Stimulated activated CD4-positive, alpha-beta T cell treated with anti-CD3 and anti-CD28 coated beads, TNF-alpha, amount 100 ng/mL, for 1 hour (primary cell): ENCODE measurements around the gene INPP5B.
"Not testable (repeated sequence)": the region's sequence is repeated elsewhere in the genome, so short reads cannot be mapped to it uniquely, and the experiment has no call there.

Source experiments
- DNase-seq, 3 donors: peaks; one replicate each; pipeline ENCODE4 v3.0.0-alpha.2; 2020; ENCODE audit warnings: low read depth in 3 of 3, low spot score in 1 of 3

INPP5B gene

DNA sequence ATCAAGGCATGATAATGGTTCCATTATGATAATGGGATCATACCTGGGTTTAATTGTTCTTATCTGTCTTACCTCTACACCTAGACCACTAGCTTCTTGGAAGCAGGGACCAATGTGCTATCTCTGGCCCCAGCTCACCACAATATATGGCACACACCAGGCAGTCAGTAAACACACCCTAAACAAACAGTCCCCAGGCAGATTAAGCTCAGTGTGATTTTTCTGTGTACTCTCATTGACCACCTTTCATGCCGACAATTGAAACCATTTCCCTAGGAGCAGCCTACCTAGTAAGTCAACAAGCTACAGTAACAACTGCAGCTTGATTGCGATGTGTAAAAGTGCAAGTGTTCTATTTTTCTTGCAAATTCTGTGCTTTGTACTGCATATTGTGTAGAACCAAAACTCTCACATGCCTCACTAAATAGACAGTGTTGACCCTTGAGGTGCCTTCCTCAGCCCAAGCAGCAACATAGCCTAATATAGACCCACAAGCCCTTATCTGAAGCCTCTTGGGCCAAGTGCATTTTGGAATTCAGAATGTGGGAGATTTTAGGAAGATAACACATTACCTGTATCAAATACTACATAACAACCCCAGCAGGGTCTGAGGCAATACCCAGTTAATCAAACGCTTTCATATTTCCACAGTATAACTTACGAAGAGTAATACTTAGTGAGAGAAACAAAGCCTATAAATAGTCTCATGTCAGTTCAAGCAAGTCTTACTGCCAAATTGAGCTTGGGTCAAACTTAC lies 32.0 kb downstream of the INPP5B start:
- DNase-seq, result no peak

DNA sequence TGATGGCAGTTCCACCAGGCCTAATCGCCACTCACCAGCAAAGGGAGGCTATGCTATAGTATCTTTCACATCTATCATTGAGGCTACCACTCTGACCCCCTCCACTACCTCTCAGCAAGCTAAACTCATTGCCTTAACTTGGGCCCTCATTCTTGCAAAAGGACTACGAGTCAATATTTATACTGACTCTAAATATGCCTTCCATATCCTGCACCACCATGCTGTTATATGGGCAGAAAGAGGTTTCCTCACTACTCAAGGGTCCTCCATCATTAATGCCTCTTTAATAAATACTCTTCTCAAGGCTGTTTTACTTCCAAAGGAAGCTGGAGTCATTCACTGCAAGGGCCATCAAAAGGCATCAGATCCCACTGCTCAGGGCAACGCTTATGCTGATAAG lies 35.4 kb downstream of the INPP5B start:
- DNase-seq, result not testable (repeated sequence)

DNA sequence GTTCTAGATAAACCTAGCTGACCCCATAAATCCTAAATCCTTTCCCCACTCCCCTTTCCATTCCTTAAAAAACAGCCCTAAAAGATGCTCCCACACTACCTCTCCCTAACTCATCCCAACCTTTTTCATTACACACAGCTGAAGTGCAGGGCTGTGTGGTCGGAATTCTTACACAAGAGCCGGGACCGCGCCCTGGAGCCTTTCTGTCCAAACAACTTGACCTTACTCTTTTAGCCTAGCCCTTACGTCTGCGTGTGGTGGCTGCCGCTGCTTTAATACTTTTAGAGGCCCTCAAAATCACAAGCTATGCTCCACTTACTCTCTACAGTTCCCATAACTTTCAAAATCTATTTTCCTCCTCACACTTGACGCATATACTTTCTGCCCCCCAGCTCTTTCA lies 36.0 kb downstream of the INPP5B start:
- not testable (repeated sequence) for DNase-seq

DNA sequence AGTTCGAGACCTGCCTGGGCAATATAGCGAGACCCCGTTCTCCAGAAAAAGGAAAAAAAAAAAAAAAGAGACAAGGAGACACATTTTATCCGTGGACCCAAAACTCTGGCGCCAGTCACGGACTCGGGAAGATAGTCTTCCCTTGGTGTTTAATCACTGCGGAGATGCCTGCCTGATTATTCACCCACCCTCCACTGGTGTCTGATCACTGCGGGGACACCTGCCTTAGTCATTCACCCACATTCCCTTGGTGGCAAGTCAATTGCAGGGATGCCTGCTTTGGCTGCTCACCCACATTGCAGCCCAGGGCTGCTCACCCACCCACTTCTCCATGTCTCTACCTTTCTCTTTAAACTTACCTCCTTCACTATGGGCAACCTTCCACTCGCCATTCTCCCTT lies 38.3 kb downstream of the INPP5B start:
- DNase-seq, result not testable (repeated sequence)

DNA sequence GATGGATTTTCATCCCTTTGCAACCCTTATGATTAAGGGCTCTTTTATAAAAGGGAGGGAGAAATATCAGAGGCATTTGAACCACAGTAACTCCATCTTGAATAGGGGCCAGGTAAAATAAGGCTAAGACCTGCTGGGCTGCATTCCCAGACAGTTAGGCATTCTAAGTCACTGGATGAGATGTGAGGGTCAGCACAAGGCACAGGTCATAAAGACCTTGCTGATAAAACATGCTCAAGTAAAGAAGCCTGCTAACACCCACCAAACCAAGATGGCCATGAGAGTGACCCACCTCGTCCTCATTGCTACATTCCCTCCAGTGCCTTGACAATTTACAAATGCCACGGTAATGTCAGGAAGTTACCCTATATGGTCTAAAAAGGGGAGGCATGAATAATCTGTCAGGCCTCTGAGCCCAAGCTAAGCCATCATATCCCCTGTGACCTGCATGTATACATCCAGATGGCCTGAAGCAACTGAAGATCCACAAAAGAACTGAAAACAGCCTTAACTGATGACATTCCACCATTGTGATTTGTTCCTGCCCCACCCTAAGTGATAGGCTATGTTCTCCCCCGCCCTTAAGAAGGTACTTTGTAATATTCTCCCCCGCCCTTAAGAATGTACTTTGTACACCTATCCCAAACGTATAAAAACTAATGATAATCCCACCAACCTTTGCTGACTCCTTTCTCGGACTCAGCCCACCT lies 39.3 kb downstream of the INPP5B start:
- DNase-seq, result not testable (repeated sequence)

DNA sequence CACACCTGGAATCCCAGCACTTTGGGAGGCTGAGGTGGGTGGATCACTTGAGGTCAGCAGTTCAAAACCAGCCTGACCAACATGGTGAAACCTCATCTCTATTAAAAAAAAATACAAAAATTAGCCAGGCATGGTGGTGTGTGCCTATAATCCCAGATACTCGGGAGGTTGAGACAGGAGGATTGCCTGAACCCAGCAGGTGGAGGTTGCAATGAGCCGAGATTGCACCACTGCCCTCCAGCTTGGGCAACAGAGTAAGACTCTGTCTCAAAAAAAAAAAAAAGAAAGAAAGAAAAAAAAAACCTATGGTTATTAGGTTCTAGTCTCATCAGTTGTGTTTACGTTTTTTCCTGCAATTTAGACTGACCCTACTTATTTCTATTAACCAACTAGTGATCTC lies 40.3 kb downstream of the INPP5B start:
- DNase-seq, result not testable (repeated sequence)

DNA sequence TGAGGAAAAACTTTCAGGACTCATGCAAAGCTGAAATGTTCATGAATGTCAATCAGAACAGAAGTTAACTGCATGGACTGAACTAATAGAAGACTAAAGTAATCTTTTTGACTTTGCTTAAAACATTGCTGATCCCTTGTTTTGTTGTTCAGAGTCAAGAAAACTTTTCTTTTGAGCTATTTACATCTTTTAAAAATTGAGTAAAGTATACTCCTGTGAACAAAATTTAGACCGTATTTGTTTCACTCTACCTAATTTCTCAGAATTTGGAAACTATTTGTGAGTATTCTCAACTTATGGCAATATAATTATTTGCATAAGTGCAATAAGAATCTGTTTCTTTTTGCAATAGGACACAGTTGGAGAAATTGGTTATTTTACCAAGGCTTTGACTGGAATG lies 41.1 kb downstream of the INPP5B start:
- no peak for DNase-seq

DNA sequence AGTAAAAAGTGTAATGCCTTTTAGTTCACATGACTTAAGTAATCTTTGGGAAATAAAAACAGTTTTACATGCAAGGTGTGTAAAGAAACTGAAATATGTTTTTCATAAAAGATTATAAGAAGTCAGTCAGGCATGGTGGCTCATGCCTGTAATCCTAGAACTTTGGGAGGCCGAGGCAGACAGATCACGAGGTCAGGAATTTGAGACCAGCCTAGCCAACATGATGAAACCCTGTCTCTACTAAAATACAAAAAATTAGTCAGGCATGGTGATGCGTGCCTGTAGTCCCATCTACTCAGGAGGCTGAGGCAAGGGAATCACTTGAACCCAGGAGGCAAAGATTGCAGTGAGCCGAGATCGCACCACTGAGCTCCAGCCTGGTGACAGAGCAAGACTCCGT lies 42.9 kb downstream of the INPP5B start:
- DNase-seq, result not testable (repeated sequence)

DNA sequence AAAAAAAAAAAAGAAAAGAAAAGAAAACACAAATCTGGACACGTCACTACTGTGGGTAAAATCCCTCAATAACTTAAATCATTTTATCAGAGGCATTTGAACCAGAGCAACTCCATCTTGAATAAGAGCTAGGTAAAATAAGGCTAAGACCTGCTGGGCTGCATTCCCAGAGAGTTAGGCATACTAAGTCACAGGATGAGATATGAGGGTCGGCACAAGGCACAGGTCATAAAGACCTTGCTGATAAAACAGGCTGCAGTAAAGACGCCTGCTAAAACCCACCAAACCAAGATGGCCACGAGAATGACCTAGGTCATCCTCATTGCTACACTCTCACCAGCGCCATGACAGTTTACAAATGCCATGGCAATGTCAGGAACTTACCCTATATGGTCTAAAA lies 43.9 kb downstream of the INPP5B start:
- no peak for DNase-seq

DNA sequence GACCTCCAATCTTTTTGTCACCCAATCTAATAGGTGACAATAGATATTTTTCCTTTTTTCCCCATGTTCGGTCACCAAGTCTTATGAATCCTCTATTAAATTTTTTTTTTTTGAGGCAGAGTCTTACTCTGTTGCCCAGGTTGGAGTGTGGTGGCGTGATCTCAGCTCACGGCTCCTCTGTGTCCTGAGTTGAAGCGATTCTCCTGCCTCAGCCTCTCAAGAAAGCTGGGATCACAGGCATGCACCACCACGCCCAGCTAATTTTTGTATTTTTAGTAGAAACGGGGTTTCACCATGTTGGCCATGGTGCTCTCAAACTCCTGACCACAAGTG lies 45.0 kb downstream of the INPP5B start:
- no peak for DNase-seq

DNA sequence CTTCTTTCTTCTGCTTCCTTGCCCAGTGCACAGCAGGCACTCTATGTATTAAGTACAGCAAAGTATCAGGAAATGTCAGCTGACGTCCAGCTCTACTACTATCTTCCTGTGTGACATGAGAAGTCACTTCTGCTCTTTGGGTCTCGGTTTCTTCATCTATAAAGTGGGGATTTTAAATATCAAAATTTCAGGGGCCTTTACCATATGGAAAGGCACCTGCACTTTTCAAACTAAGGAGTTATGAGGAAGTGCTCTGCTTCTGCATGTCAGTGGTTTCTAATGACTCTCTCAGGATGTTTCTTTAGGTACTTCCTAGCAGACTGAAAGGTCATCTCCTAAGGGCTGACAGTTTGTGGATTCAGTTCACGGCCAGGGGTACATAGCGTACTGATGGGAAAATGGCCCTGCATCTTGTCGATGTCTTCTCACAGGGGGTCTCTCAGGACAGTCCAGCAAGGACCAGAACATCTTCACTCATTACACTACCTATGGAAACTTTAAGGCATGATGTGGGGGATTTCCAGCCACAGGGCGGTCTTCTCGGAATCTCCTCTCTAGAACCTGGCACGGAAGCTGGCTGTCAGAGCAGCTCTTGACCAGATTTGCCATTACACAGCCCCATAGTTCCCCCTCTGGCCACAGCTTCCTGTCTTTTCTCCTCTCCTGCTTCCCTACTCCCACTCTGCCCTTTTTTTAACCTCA lies 45.5 kb downstream of the INPP5B start:
- no peak for DNase-seq

DNA sequence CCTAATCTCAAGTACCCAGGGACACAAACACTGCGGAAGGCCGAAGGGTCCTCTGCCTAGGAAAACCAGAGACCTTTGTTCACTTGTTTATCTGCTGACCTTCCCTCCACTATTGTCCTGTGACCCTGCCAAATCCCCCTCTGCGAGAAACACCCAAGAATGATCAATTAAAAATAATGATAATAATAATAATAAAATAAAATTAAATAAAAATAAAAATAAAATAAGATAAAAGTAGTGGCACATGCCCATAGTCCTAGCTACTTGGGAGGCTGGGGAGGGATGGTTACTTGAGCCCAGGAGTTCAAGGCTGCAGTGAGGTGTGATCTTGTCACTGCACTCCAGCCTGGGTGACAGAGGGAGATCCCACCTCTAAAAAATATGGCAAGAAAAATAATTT lies 49.3 kb downstream of the INPP5B start:
- not testable (repeated sequence) for DNase-seq

DNA sequence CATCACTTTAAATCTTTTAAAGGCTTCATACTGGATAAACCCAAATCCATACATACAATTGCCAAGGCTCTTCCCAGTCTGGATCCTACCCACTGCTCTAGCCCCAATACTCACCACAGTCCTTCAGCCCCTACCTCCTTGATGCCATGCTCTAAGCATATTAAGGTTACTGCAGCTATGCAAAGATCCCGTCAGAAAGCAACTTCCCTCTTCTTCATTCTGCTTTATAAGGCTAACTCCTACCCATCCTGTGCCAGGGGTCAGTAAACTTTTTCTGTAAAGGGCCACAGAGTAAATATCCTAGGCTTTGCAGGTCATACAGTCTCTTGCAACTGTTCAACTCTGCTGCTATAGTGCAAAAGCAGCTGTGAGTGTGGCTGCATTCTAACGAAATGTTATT lies 53.2 kb downstream of the INPP5B start:
- no peak for DNase-seq

DNA sequence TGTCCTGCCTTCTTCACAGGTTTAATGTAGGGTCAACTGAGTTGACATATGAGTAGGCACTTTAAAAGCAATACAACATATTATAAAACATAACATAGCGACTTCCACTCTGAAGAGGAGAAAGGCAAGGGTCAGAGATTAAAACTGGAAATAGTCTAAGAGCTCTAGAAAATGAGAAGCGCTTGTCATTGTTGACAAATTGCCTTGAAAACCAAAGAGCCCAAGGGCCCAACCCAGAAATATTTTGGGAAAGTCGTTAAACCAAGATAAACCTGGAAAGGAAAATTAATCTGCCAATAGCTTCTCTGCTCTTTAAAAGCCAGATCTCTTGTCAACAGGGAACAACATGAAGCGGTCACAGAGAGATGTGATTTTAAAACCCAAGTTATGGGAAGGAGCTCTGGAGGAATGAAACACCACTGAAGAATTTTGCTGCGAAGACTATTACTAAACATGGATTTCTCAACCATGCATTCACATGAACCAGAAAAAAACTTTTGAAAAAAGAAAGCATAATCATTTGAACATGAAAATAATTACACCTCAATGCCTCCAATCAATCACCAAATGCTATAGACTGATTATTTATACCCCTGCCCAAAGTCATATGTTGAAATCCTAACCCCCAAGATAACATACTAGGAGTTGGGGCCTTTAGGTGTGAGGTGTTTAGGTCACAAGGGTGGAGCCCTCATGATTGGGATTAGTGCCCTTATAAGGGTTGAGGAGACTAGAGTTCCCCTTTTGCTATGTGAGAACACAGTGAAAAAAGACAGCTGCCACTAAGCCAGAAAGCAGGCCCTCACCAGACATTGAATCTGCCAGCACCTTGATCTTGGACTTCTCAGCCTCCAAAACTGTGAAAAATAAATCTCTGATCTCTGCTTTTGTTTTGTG lies 54.5 kb downstream of the INPP5B start:
- DNase-seq, result no peak

DNA sequence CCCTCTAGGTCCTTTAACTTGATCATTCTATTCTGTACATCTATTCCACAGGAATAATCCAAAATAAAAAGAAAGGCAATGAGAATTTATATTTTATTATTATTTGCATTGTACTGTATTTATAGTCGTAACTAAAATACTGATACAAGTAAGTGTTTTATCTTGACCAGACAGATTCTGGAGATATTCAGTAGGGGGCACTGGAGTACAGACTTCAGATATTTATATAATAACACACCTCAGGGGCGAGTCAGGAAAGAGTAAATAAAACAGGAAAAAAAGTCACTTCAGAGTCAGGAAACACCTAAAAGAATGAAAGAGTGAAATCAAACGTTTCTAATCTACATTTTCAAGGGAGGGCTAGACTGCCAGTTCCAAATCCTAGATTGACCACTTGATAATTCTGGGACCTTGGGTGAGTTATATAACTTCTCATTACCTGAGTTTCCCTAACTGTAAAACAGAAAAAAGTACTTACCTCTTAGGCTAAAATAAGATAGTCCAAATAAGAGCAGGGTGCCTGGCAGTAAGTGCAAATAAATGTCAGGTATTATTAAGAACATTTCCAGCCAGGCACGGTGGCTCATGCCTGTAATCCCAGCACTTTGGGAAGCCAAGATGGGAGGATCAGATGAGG lies 56.4 kb downstream of the INPP5B start:
- no peak for DNase-seq

DNA sequence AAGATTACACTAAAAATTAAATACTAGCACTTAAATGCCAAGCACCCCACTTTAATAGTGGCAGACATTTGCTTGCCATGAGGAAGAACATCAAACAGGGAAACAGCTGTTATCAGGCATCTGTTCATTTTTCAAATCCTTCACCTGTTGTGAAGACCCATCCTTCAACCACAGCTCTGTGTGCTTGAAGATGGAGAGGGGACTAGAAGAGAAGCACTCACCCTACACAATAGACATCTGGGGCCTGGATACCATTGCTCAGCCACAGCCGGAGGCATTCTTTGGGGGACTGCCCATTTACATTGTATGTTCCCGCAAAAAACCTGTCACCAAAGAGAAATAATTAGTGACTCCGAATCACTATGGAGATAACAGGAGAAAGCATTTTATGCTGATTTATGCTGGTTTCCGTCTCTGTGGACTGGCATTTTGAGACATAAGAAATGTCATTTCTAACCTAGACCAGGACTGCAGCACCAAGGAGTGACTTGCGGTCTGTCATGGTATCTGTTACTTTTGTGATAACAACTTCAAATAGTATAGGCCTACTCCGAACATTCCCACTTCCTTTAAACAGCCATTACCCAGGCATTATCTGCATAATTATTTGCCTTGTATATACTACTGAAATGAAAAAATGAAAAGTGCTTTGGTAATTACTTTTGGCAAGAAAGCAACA lies 58.7 kb downstream of the INPP5B start:
- DNase-seq, result no peak

DNA sequence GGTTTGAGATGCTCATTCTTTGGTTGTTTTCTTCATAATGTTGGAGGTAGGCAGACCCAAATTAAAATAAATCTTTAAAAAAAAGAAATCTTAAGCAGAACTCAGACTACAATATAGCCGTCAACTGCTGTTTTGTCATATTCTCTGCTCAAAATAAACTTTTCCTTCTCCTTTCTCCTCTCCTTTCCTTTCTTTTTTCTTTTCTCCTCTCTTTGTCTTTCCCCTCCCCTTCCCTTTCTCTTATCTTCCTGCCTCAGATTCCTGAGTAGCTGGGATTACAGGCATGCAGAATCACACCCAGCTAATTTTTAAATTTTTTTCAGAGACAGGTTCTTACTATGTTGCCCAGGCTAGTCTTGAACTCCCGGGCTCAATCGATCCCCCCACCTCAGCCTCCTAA lies 62.7 kb downstream of the INPP5B start:
- DNase-seq, result no peak

DNA sequence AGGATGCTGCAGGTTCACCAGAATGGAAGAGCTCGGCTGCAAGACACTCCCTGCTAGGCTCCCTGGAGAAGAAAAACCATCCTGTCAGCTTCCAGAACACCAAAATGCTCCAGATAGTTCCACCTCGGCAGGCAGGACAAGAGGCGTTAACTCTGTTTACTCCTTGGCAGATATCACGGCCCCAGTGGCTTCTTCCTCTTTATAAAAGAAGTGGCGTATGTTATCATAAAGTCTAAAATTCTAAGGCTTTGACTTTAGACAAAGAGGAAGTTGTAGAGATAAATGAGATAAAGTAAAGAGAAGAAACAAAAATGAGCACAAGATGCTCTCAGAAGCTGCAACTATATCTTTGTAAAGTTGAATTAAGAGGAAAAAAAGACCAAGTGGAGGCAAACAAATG lies 63.2 kb downstream of the INPP5B start:
- no peak for DNase-seq

DNA sequence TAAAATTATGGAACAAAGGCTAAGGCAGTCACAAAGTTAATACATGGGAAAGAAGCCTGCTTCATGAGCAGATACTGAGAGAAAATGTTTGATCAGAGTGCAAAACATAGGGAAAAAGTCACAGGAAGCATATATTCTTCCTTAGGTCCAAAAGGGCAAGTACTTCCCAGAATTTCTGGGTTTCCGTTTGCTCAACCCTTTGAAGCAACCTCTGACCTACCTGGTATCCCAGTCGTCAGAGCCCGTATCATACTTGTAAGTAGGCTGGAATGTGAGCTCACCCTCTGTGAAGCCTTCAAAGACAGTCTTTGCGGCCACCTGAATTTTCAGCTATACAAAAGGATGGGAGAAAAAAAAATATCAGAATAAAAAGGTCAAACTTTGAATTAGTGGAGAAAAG lies 67.0 kb downstream of the INPP5B start:
- DNase-seq, result no peak

DNA sequence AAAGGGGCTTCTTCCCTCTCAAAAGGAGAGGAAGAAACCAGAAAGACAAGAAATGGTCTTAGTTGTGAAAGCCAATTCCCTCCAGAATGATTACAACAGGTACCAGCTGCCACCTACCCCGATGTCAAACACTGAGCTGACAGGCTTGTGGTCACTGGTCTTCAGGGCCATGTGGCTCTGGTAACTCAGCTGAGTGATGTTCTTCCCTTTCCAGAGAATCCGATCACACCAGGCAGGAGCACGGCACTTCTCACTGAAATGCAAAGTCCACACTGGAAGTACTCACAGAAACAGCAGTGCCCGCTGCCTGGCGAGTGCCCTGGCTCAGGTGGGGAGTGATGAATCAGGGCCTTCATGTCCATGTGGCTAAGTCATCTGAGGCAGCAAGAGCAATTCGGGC lies 68.8 kb downstream of the INPP5B start:
- no peak for DNase-seq
